Gastrocnemius medialis (tissue), 4 donors: ENCODE measurements around the gene IL11RA.

Experiments used
- POLR2A ChIP-seq, 2 donors: fragments of 450-650 bp; IDR thresholded peaks; one replicate each; pipeline ENCODE4 v1.6.1; 2017; ENCODE audit warnings: antibody characterized with exemption in 2 of 2, mild to moderate bottlenecking in 2 of 2, moderate library complexity in 2 of 2
- TF ChIP-seq, protein P1 (sequence below), 5 experiments: fragments of 450-650 bp in 3 of 5; fragments of 200-600 bp in 2 of 5; sonication (generic) in 2 of 5; IDR thresholded peaks in 4 of 5; conservative IDR thresholded peaks in 1 of 5; 1 replicate in 4 of 5; 2 replicates in 1 of 5; pipeline ENCODE4 v1.5.1; 2016 to 2019; ENCODE audit warnings: antibody characterized with exemption in 5 of 5, mild to moderate bottlenecking in 3 of 5, moderate library complexity in 3 of 5

DNA sequence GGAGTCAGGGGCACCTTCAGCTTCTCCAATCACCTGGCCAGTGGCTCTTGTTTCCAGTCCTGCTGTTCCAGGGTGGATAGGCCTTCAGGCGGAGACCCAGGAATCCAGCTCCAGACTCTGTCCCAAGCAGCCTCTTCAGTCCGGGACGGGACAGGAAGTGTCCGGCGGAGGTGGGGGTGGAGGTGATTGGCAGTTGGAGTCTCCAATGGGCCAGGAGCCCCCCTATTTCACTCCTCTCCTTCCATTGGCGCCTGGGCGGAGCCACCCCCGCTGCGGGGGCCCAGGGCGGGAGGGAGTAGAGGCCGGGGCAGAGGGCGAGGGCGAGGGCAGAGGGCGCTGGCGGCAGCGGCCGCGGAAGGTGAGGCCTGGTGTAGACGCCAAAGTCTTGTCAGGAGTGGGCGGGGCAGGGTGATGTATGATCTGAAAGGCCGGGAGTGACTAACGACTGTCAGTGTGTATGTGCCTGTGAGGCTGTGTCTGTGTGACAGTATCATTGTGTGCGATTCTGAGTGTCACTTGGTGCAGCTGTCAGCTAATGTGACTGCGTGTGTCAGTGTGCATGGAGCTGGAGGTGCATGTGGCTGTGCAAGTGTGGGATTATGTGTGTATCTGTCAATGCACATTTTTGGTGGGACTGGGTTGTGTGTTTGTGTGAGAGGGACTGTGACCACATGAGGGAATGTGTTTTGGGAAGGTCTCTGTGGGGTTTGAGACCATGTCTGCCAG is at the start of gene IL11RA:
- TF ChIP-seq, protein P1, sequence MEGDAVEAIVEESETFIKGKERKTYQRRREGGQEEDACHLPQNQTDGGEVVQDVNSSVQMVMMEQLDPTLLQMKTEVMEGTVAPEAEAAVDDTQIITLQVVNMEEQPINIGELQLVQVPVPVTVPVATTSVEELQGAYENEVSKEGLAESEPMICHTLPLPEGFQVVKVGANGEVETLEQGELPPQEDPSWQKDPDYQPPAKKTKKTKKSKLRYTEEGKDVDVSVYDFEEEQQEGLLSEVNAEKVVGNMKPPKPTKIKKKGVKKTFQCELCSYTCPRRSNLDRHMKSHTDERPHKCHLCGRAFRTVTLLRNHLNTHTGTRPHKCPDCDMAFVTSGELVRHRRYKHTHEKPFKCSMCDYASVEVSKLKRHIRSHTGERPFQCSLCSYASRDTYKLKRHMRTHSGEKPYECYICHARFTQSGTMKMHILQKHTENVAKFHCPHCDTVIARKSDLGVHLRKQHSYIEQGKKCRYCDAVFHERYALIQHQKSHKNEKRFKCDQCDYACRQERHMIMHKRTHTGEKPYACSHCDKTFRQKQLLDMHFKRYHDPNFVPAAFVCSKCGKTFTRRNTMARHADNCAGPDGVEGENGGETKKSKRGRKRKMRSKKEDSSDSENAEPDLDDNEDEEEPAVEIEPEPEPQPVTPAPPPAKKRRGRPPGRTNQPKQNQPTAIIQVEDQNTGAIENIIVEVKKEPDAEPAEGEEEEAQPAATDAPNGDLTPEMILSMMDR (IDR thresholded peaks at IDR 0.05 in 4 of 5, conservative IDR thresholded peaks at IDR 0.05 in 1 of 5) = no peak
- TF ChIP-seq POLR2A (IDR thresholded peaks at IDR 0.05) = peak; percentile 61 to 75
